ENCODE measurements around the gene ZNF212.

ZNF212 gene

DNA sequence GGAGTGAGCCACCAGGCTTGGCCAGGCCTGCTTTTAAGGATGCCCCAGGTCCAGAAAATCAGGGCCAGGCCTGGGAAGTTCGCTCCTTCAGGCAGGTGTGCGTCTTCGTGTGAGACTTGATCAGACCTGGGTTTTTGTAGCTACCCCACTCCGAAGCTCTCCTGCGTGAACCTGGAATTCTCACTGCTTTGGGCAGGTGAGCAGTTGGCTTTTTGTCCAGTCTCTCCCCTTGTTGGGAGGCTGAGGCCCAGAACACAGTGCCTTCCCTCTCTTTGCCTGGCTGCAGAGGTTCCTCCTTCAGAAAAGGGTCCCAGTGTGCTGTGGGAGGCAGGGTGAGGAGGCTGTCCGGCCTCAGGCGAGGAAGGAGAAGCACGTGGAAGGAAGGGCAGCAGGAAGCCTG is 49.8 kb downstream of the ZNF212 start:
- no peak for DNase-seq

GRCh38 chr7:149289856-149290255 is 50.4 kb downstream of the ZNF212 start:
- no peak for DNase-seq

DNA sequence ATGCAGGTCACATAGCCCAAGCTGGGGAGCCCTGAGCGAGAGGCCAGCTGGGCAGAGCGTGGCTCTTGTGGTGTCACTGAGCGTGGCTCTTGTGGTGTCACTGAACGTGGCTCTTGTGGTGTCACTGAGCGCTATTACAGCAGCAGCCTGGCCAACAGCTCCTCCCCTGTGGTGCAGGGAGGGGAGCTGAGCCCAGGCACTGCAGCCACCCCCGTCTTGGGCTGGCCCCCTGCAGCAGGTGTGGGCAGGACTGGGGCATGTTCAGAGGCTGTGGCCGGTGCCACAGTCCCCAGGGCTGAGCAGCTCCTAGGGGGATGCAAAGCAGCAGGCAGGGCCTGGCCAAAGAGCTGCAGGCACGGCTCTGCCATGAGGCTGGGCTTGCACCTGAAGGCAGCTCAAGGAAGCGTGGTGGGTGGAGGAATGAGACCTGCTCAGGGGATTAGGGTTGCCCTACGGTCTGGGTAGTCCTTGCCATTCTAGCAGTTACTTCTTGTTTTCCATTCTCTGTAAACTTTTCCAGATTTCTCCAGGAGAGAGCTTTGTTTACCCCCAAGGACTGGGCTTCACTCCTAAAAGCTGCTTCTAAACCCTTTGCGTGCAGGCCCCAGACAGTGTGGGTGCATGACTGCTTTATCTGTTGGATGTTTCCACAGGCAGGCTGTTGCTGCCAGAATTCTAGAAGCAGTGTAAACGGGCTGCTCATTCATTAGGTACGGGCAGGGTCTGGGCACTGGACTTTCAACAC is 51.8 kb downstream of the ZNF212 start:
- DNase-seq, result no peak

DNA sequence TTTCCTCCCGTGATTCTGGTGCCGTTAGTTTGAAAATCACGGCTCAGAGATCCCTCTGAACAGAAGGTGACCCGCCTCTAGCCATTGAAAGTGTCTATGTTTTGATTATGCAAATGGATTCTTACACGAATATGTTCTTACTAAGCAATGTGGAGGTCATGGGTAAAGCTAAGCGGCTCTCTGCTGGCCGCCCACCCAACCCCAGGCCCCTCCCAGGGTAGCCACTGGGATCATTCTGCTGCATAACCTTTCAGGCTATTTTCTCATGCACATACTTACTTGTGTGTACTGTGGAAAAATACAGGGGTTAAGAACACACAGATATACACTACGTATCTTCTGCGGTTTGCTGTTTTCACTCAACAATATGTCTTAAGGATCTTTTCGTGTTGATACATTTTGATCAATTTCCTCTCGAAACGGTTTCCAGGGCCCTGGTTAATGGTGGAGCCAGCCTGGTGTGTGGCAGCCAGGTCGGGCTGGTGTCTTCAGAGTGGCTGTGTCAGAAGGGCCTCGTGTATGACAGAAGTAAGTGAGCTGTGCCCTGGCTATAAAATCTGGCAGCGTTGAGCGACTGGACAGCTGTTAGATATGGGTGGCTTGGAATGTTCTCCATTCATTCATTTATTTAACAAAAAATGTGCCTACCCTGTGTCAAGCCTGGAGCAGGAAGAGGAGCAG is 52.5 kb downstream of the ZNF212 start:
- DNase-seq, result no peak

- DNase-seq, result no peak
Measured at GRCh38 chr7:149292462-149292823, 53.0 kb downstream of the ZNF212 start.

GRCh38 chr7:149293338-149293737 is 53.9 kb downstream of the ZNF212 start:
- no peak for DNase-seq

GRCh38 chr7:149293946-149294633 is 54.6 kb downstream of the ZNF212 start:
- DNase-seq, result no peak

- DNase-seq, result no peak
Measured at GRCh38 chr7:149294634-149295480, 55.4 kb downstream of the ZNF212 start.

GRCh38 chr7:149295481-149295850 is 56.0 kb downstream of the ZNF212 start:
- no peak for DNase-seq

GRCh38 chr7:149296368-149296767 is 56.9 kb downstream of the ZNF212 start:
- no peak for DNase-seq

DNA sequence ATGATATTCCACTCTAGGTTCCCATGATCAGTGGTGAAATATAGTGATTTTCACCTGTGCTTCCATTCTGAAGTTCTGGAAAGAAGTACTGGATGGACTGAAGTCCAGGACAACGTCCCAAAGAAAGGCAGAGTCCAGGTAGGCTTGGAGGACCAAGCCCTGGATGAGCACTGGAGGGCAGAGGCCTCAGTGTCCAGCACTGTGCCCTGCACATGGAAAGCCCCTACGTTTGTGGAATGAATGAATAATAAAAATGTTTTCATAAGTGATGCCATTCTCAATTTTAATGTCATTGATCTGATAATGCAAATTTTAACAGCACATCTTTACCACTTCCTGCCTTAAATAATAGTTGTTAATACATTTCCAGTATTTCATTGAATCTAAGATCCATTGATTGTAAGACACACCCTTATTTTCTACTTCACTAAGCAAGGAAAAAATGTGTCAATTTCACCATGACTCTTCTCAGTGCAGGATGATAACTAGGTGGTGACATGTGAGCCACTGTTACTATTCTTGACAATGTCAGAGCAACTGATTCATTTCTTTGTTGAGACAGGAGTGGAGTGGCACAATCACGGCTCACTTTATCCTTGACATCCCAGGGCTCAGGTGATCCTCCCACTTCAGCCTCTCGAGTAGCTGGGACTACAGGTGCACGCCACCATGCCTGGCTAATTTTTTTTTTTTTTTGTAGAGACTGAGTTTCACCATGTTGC is 57.7 kb downstream of the ZNF212 start:
- DNase-seq, result no peak

DNA sequence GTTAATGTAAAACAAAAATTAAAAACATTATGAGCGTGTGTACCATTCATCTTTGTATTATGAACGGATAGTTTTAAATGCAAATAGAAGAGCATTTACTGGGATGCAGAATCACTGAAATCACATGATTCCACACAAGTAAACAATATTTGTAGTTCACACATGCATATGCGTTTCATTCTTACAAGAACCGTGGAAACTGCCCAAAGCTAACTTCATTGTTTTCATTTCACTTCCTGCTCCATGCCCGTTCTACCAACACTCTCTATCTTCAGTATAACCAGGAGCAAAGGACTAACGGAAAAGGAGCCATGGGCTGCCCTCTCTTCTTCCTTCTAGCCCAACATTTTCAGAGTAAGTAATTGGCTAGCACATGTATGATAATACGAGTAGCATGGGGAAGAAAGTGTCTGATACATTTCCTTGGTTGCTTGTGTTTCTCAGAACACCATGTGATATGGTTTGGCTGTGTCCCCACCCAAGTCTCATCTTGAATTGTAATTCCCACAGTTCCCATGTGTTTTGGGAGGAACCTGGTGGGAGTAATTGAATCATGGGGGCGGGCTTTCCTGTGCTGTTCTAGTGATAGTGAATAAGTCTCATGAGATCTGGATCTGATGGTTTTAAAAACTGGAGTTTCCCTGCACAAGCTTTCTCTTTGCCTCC is 61.3 kb downstream of the ZNF212 start:
- DNase-seq, result no peak

GRCh38 chr7:149302222-149302621 is 62.8 kb downstream of the ZNF212 start:
- no peak for DNase-seq

DNA sequence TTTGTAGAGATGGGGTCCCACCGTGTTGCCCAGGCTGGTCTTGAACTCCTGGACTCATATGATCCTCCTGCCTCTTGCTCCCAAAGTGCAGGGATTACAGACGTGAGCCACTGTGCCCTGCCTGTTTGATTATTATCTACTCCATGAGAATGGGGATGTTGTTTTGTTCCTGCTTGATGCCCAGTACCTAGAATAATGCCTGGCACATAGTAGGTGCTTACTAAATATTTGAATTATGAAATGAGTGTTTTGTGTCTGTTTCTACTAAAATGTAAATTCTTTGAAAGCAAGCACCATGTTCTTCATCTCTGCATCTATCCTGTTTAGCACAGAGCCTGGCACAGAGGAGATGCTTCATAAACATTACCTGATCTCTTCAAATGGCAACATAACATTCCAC is 63.4 kb downstream of the ZNF212 start:
- DNase-seq, result no peak

GRCh38 chr7:149304006-149304405 is 64.6 kb downstream of the ZNF212 start:
- no peak for DNase-seq

All from EL (cell line).